ENCODE measurements around the gene USH1C. TPM values are rescaled to one million over a fixed set of nuclear protein-coding genes. Genes with fewer than 3 reads are reported as not detected.
A peak's percentile ranks its signal among the peaks of the same experiment; 100 is the strongest.

Gene USH1C
- total RNA-seq, 1 donor from 2014 or later: 0.72 TPM

DNA sequence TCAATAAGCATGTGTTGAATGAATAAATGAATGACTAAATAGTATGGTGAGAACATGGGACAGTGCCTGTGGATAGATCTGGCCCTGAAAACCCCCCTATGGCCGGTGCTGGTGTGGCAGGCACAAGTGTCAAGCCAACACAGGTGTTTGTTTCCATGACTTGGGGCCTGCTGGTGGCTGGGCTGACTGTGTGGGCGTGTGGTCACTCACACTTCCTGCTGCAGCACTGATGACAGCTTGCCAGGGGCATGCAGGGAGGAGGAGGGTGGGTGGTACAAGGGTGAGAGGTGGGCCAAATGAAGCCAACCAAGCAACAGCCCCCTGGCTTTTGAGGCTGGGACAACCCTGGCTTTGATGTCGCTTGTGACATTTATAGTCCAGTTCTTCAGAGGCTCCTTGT lies 37.3 kb downstream of the USH1C start:
- H3K36me3 Mint-ChIP-seq (ENCODE audit: low read depth): no peaks in the 10 kb centered on the region
- H3K9me3 Mint-ChIP-seq (ENCODE audit: low read depth): no peaks in the 10 kb centered on the region
- DNase-seq (ENCODE audit: low spot score): no peak
- peaks cover 17% of the 10 kb centered on the region for H3K27me3 Mint-ChIP-seq (ENCODE audit: low read depth)
- H3K4me3 Mint-ChIP-seq (ENCODE audit: unreplicated experiment): no peak overlapping the region
- no peak overlapping the region for H3K27ac Mint-ChIP-seq (ENCODE audit: unreplicated experiment)
- TF ChIP-seq, protein P1, sequence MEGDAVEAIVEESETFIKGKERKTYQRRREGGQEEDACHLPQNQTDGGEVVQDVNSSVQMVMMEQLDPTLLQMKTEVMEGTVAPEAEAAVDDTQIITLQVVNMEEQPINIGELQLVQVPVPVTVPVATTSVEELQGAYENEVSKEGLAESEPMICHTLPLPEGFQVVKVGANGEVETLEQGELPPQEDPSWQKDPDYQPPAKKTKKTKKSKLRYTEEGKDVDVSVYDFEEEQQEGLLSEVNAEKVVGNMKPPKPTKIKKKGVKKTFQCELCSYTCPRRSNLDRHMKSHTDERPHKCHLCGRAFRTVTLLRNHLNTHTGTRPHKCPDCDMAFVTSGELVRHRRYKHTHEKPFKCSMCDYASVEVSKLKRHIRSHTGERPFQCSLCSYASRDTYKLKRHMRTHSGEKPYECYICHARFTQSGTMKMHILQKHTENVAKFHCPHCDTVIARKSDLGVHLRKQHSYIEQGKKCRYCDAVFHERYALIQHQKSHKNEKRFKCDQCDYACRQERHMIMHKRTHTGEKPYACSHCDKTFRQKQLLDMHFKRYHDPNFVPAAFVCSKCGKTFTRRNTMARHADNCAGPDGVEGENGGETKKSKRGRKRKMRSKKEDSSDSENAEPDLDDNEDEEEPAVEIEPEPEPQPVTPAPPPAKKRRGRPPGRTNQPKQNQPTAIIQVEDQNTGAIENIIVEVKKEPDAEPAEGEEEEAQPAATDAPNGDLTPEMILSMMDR (IDR thresholded peaks at IDR 0.05): no peak
- H3K4me1 Mint-ChIP-seq (ENCODE audit: low read depth): peaks cover 12% of the 10 kb centered on the region

DNA sequence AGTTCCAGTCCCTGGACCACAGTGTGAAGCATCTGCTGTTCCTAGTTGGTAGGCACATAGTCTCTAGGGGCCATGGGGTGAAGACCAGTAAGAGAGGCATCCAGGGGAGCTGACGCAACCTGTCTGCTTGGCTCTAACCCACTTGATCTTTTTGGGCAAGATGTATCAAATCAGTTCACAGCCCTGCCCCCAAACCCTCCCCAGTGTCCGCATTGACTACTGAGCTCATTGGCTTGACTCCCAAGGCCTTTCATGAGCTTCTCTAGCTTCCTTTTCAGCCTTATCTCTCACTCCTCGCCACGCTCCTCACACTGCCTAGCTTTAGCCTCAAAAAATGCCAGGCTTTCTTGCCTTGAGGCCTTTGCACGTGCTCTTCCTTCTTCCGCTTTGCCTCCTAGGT lies 37.9 kb downstream of the USH1C start:
- TF ChIP-seq, protein P1 (IDR thresholded peaks at IDR 0.05): no peak
- Mint-ChIP-seq H3K27me3 (ENCODE audit: low read depth) (peaks cover 16% of the 10 kb centered on the region), H3K4me3 (ENCODE audit: unreplicated experiment) (no peak overlapping the region), H3K9me3 (ENCODE audit: low read depth) (no peaks in the 10 kb centered on the region), H3K27ac (ENCODE audit: unreplicated experiment) (no peak overlapping the region), H3K4me1 (ENCODE audit: low read depth) (peaks cover 12% of the 10 kb centered on the region), H3K36me3 (ENCODE audit: low read depth) (no peaks in the 10 kb centered on the region)
- DNase-seq (ENCODE audit: low spot score): no peak

DNA sequence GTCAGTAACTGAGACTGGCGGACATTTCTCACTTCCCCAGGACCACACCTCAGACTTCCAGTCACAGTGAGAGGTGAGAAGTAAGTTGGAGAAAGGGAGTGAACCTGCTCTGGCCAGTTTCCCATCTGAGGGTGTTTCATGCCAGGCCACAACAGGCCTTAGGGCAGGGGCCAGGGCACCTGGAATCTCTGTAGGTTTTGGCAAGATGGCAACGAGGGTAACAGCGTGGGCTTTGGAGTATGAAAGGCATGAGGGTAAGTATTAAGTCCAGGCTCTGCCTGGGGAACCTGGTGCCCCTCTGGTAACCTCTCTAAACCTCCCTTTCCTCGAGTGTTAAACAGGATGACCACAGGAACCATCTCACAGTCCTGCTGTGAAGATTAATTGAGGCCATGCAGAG lies 39.1 kb downstream of the USH1C start:
- no peak for DNase-seq (ENCODE audit: low spot score)
- peaks cover 12% of the 10 kb centered on the region for H3K4me1 Mint-ChIP-seq (ENCODE audit: low read depth)
- no peak overlapping the region for H3K27ac Mint-ChIP-seq (ENCODE audit: unreplicated experiment)
- H3K9me3 Mint-ChIP-seq (ENCODE audit: low read depth): no peaks in the 10 kb centered on the region
- H3K4me3 Mint-ChIP-seq (ENCODE audit: unreplicated experiment): no peak overlapping the region
- no peaks in the 10 kb centered on the region for H3K36me3 Mint-ChIP-seq (ENCODE audit: low read depth)
- TF ChIP-seq, protein P1 (IDR thresholded peaks at IDR 0.05): no peak
- peaks cover 14% of the 10 kb centered on the region for H3K27me3 Mint-ChIP-seq (ENCODE audit: low read depth)

DNA sequence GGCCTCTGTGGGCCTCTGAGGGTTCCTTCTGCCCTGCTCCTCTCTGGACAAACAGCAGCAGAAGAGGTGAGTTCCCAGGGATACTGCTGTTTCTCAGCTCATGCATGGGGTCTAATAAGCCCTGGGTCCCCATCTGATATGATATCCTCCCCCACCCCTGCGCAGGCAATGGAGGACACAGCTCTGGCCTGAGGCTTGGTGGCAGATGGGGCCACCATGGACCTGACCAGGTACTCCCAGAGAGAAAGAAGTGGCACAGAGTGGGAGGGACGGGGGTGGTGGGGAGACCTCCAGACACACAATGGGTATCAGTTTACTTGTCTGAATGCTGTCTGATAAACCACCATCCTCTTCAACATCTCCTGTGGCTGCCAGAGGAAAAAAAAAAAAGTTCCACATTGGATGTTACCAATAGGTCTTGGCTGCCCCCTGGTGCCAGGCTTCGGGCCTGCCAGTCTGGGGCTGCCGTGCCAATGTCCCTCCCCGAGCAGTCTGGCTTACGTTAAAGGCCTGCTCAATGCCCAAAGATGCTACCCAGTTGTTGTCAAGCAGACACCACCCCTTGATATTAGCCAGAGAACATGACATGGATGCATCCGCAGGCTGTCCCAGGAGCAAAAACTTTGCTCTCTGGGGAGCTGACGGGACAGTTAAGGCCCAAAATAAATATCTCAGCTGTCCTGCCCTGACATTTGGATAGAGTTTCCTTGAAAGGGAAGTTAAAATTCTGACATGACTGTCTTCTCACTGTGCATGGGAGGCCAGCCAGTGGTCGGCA lies 39.7 kb downstream of the USH1C start:
- TF ChIP-seq, protein P1 (IDR thresholded peaks at IDR 0.05): peak; percentile 94
- peaks cover 18% of the 10 kb centered on the region for H3K27me3 Mint-ChIP-seq (ENCODE audit: low read depth)
- no peaks in the 10 kb centered on the region for H3K9me3 Mint-ChIP-seq (ENCODE audit: low read depth)
- H3K36me3 Mint-ChIP-seq (ENCODE audit: low read depth): no peaks in the 10 kb centered on the region
- DNase-seq (ENCODE audit: low spot score): no peak
- no peak overlapping the region for H3K4me3 Mint-ChIP-seq (ENCODE audit: unreplicated experiment)
- H3K4me1 Mint-ChIP-seq (ENCODE audit: low read depth): peaks cover 12% of the 10 kb centered on the region
- H3K27ac Mint-ChIP-seq (ENCODE audit: unreplicated experiment): no peak overlapping the region

DNA sequence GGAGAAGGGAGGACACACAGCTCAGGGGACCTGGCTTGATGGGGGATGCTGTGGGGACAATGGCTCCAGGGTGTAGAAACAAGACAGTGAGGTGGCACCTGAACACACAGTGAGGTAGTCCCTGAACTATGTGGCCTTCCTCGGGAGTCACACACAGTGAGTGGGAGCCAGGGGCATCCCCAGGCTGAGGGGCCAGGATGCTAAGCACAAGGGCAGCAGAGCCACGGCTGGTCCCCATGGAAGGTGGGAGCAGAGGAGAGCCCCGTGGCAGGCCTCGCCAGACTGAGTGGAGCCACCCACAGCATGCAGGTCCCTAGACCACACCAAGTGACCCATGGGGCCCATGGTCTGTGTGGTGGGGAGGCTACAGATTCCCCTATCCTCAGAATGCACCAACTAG lies 41.6 kb downstream of the USH1C start:
- H3K4me1 Mint-ChIP-seq (ENCODE audit: low read depth): no peaks in the 10 kb centered on the region
- peaks cover 23% of the 10 kb centered on the region for H3K27me3 Mint-ChIP-seq (ENCODE audit: low read depth)
- no peaks in the 10 kb centered on the region for H3K36me3 Mint-ChIP-seq (ENCODE audit: low read depth)
- no peak for DNase-seq (ENCODE audit: low spot score)
- no peak overlapping the region for H3K4me3 Mint-ChIP-seq (ENCODE audit: unreplicated experiment)
- no peaks in the 10 kb centered on the region for H3K9me3 Mint-ChIP-seq (ENCODE audit: low read depth)
- H3K27ac Mint-ChIP-seq (ENCODE audit: unreplicated experiment): no peak overlapping the region
- TF ChIP-seq, protein P1 (IDR thresholded peaks at IDR 0.05): no peak
